HG03469 (cell line): ENCODE data around the gene ARFIP1.

ENCODE experiments used
- ATAC-seq: cut with Tn5 transposase; IDR thresholded peaks from one replicate; pipeline ENCODE4 v1.9.1; 2021; ENCODE audit warnings: mild to moderate bottlenecking, moderate library complexity, moderate number of reproducible peaks; ENCODE audit not compliant: unreplicated experiment

ARFIP1 gene

DNA sequence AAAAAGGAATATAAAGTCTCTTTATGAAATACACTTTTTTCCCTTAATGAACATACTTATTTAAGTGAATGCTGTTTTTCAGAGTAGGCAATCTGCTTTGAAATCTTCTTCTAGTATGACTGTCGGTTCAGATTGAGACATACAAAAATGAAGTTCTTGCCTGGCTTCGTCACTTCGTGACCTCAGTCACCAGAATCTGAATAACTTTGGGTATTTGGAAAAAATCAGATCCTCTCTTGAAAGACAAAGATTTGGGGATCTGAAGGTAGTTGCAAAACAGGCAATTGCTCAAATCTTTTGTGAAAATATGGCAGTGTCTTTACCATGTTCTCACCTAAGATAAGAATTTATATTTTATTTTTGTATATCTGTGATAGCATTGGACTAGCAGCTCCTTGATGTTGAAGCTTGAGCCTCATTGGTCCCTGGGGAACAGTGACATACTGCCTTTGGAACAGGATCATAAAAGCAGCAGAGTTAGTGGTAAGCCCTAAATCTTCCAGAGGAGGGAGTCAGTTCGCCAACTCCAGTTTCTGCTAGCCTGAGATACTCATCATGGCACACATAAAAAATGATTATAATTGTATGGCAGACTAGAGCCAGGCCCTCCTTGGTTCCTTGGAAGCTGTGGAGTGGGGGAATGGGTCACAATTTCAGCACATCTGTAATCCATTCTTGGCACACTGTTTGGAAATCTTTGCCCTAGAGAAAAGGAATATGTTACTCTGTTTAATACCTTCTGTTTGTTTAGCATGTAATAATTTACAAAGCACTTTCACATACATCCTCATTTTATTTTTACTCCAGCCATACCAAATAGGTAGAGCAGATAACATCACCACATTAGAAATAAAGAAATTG lies 5.0 kb downstream of the ARFIP1 start:
- no peak for ATAC-seq

DNA sequence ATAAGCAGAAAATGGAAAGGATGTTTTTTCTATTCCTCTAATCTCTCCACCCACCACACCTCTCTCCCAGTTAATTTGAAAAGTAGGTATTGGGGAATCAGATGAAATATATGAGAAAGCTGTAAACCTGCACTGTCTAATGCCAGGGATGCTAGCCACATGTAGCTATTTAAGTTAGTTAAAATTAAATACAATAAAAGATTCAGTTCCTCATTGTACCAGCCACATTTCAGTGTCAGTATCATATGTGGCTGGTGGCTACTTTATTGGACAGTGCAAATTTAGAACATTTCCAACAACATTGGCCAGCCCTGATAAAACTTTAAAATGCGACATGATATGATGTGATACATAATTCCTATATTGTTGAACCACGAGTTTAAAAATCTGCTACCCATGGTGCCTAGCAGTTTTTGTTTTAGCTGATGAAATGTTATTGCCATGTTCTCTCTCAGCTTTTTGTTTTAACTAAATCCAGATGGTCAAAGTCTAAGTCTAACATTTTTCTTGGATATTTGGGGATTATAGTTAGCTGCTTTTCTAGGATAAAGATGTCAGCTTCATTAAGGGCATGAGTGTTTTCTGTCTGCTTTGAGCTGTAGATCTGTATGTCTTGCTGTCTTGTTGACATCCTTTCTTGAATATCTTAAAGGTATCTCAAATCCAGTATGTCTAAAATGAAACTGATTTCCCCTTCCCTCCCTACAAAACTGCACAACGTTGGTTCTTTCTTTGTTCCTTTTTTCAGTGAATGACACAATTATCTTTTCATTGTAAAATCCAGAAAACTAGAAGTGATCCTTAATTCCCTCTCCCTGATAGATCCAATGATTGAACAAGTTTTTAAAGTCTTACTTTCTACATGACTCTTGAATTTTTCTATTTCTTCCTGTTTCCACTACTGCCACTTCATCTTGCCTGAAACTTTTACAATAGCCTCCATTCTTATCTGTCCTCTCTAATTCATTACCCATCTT lies 6.2 kb downstream of the ARFIP1 start:
- no peak for ATAC-seq

GRCh38 chr4:152786627-152787026 lies 6.9 kb downstream of the ARFIP1 start:
- ATAC-seq: no peak

DNA sequence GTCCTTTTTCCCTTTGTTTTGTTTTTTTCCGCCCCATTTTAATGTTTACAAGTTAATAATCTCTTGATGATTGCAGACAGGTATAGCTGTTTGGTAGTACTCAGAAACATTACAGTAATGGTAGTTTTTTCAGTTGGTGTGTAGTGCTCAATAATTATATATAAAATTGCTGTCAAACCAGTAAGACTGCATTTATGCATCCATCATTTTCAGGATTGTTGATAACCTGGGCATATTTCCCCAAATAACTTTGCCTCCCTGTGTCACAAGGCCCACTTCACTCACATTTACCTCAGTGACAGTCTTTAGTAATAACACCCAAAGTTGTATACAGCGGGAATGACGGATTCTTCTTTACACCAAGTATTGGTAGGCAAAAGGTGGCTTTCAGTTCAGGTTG lies 16.1 kb downstream of the ARFIP1 start:
- no peak for ATAC-seq

DNA sequence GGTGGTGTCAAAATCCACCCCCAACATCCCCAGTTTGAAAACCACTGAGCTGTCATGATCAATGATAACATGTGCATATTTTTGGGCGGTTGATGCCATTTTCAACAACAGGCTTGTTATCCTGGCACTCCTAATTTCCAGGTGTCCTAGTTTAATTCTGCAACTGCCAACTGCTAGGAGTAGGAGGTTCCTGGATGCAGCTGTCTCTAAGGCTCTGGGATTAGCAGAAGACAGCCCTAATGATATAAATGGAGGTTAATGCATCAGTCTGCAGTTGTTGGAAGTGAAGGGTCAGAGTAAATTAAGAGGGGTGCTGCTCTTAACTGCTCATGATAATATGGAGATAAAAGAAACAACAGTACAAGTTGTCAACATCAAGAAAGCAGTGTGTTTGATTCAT lies 23.8 kb downstream of the ARFIP1 start:
- no peak for ATAC-seq

DNA sequence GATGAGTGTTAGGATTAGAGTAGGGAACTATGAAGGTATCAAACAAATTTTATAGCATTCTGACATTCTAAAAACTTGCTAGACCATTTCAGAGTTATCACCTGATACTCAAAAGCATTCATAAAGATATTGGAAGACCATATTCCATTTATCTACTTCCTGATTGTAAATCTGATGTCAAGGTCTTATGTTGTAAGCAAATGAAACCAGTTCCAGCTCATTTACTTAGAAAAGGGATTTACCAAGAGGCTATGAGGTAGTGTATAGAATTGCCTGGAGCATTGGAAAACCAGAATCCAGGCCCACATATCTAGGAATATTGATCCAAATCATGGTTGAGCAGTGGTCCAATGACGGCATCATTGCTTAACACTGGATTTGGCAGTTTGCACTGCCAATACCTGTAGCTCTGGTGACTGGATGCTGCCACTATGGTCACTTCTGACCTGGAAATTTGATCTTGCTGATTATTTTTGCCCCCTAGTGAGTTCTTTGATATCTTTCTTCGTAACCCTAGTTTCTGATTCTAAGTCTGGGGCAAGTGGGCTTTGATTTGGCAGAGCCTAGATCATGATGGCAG lies 25.4 kb downstream of the ARFIP1 start:
- ATAC-seq: no peak

DNA sequence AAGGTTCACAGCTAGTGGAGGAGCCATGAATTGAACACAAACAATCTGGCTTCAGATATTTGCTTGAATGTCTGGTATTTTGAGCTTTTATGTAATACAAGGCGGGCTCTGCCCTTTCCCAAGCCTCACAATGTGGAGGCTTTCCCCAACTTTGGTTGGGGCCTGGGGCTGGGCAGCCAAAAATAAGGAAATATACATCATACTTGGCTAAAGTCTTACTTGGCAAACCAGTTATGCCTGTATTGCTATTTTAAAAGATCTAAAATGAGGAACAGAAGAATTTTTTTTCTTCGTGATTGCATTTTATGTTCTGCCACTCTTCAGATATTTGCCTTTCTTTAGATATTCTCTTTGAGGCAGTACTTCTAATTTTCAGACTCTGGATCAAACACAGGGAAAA lies 26.1 kb downstream of the ARFIP1 start:
- no peak for ATAC-seq

DNA sequence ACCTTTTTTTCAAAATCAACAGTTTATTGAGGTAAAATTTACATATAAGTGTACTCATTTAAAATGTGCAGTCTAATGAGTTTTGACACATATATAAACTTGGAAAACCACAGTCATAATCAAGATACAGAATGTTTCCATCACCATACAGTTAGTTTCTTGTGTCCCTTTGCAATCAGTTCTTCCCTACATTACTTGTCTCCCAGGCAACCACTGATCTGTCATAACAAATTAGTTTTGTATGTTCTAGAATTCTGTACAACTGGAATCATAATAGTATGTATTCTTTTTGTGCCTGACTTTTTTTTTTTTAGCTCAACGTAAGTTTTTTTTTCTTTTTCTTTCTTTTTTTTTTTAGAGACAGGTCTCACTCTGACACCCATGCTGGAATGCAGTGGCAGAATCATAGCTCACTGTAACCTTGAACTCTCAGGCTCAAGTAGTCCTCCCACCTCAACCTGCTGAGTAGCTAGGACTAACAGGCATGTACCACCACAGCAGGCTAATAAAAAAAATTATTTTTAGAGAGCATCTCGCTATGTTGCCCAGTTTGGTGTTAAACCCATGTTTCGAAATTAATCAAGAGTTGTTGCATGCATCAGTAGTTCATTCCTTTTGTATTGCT lies 26.9 kb downstream of the ARFIP1 start:
- ATAC-seq: no peak

- ATAC-seq: no peak
Measured at GRCh38 chr4:152807294-152807829, 27.6 kb downstream of the ARFIP1 start.

GRCh38 chr4:152808670-152809069 lies 28.9 kb downstream of the ARFIP1 start:
- ATAC-seq: no peak

DNA sequence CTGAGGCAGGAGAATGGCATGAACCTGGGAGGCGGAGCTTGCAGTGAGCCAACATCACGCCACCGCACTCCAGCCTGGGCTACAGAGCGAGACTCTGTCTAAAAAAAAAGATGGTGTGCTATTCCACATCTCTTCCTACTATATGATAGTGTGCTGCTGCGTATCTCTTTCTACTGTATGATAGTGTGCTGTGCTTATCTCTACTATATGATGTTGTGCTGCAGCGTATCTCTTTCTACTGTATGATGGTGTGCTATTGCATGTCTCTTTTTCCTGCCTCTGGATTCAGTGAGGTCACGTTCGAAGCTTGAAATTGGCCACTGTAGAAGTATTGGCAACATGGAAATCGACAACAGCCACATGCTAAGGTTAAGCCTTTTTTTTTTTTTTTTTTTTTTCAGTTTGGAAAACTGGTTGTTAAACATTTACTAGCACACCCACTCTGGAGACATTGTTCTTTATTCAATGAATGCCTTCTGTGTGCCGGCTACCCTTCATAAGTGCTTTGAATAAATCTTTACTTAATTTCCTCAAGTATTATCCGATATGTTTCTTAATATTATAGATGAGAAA lies 31.0 kb downstream of the ARFIP1 start:
- no peak for ATAC-seq

DNA sequence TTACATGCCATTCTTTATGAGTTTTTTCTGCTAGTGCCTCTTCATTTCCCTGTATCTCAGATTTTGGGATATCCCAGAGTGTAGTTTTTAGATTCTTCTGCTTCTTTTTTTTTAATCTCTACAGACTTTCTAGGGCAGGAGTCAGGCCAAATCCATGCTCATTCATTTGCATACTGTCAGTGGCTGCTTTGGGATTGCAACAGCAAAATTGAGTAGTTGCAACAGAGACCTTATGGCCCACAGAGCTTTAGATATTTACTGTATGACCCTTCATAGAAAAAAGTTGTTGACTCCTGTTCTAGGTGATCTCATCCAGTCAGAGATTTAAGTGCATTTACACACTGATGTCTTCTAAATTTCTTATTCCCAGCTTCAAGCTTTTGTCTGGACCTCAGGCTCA lies 35.3 kb downstream of the ARFIP1 start:
- no peak for ATAC-seq

GRCh38 chr4:152817331-152817730 lies 37.6 kb downstream of the ARFIP1 start:
- ATAC-seq: no peak

- no peak for ATAC-seq
Measured at GRCh38 chr4:152819026-152819645, 39.4 kb downstream of the ARFIP1 start.

DNA sequence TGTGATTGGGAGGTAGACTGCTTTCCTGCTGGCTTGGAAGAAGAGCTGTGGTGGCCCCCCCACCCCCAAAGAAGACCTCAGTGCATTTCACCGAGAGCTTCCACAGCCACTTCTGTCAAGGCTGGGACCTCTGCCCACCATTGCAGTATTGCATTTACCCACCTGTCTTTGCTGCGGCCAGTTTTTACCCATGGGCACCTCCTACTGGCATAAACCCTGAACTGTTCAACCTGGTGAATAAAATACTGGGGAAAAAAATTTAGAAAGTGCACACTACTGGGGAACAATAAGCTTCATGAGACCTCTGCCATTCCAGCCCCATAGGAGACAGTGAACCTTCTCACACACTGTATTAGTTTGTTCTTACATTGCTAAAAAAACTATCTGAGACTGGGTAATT lies 40.3 kb downstream of the ARFIP1 start:
- ATAC-seq: no peak

DNA sequence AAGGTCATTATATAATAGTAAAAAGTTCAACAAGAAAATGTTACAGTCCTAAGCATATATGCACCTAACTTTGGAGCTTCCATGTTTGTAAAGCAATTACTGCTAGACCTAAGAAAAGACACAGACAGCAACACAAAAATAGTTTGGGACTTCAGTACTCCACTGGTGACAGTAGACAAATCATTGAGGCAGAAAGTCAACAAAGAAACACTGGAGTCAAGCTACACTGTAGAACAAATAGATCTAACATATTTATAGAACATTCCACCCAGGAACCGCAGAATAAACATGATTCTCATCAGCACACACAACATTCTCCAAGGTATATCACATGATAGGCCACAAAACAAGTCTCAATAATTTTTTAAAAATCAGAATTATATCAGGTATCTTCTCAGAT lies 42.6 kb downstream of the ARFIP1 start:
- ATAC-seq: no peak

DNA sequence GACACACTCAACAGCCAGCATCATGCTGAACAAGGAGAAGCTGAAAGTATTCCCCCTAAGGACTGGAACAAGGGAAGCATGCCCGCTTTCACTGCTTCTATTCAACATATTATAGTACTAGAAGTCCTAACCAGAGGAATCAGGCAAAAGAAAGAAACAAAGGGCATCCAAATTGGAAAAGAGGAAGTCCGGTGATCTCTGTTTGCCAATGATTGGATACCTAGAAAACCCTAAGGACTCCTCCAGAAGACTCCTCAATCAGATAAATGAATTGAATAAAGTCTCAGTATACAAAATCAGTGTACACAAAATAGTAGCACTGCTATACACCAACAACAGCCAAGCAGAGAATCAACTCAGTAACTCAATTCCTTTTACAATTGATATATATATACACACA lies 44.8 kb downstream of the ARFIP1 start:
- no peak for ATAC-seq

DNA sequence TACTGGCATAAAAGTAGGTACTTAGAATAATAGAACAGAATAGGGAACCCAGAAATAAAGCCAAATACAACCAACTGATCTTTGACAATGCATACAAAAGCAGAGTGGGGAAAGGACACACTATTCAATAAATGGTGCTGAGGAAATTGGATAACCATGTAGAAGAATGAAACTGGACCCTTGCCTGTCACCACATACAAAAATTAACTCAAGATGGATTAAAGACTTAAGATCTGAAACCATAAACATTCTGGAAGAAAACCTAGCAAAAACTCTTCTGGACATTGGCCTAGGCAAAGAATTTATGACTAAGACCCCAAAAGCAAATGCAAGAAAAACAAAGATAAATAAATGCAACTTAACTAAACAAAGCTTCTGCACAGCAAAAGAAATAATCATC lies 45.6 kb downstream of the ARFIP1 start:
- no peak for ATAC-seq

- ATAC-seq: no peak
Measured at GRCh38 chr4:152828122-152828521, 48.4 kb downstream of the ARFIP1 start.

DNA sequence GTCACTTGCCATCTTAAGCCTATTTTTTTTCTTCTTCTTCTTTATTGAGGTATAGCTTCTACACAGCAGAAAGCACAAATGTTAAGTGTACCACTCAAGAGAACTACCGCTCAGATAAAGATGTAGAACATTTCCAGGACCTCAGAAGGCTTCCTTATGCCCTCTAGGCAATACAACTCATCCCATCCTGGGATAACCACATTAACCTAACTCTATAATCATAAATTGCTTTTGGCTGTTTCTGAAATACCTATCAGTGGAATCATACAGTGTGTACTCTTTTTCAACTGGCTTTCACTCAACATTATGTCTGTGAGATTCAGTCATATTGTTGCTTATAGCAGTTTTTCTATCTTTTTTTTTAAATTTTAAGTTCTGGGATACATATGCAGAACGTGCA lies 51.7 kb downstream of the ARFIP1 start:
- no peak for ATAC-seq
